GM18907 (cell line): ENCODE results near the gene ADAMTS7.
"Not testable (repeated sequence)": the region's sequence is repeated elsewhere in the genome, so short reads cannot be mapped to it uniquely, and the experiment has no call there.

Source experiments
- ATAC-seq: cut with Tn5 transposase; IDR thresholded peaks from one replicate; pipeline ENCODE4 v1.9.1; 2021; ENCODE audit warnings: mild to moderate bottlenecking, moderate library complexity; ENCODE audit not compliant: unreplicated experiment

ADAMTS7 gene

DNA sequence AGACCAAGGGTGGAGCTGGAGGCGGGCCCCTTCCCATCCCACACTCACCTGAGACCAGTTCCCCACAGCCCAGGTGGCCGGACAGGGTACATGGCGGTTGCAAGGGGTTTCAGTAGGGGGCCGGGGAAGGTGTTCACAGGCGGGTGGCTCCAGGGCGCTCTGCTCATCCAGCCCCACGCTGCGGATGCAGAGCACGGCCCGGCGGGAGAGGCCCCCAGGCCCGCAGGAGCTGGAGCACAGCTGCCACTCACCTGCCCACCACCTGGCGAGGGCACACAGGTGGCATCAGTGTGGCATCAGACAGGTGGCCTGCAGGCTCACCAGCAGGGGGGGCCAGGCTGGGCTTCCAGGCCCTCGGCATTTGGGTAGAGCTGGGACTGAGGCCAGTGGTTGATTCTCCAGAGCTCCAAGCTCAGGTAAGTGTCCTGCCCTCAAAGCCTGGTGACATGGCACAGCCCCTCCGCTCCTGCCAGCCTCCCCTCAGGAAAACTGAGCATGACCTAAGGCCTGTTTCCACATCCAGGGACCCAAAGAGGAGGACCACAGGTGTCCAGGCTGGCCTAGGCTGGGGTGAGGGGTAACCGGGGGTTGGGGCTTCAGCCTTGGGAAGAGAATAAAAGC lies 43.8 kb downstream of the ADAMTS7 start:
- no peak for ATAC-seq

DNA sequence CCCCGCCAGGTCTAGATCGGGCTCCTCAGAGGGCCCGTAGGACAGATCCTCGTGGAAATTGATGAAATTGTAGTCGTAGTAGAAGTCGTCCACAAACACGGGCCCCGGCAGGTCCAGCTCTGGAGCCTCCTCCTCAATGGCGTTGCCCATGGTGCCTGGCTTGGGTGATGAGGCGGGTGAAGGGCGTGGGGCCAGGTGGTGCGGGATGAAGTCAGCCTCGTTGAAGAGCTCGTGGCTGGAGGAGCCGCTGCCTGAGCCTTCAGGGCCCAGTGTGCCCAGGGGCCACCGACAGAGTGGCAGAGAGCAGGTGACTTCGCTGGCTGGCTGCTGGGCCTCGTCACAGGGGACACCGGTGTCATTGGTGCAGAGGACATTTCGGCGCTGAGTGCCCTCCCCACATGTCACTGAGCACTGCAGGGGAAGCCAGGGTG lies 44.6 kb downstream of the ADAMTS7 start:
- ATAC-seq = not testable (repeated sequence)

DNA sequence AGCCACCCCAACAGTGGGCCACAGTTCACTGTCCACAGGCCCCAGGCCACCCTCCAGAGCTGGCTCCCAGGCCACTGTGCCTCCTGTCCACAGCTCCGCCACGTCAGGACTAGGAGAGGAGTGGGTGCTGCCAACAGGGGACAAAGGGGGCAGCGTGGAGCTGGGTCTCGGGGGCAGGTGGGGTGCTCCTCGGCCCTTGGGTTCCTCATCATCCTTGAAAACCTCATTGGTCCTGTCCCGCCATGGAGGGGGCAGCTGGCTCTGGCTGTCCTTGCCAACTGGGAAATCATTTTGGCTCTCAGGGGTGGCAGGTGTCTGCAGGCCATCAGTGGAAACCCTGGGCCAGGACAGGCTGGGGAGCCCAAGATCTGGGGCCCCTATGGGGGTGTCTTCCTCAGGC lies 45.2 kb downstream of the ADAMTS7 start:
- no peak for ATAC-seq

- ATAC-seq = not testable (repeated sequence)
Observed at GRCh38 chr15:78765154-78765860, 46.0 kb downstream of the ADAMTS7 start.

DNA sequence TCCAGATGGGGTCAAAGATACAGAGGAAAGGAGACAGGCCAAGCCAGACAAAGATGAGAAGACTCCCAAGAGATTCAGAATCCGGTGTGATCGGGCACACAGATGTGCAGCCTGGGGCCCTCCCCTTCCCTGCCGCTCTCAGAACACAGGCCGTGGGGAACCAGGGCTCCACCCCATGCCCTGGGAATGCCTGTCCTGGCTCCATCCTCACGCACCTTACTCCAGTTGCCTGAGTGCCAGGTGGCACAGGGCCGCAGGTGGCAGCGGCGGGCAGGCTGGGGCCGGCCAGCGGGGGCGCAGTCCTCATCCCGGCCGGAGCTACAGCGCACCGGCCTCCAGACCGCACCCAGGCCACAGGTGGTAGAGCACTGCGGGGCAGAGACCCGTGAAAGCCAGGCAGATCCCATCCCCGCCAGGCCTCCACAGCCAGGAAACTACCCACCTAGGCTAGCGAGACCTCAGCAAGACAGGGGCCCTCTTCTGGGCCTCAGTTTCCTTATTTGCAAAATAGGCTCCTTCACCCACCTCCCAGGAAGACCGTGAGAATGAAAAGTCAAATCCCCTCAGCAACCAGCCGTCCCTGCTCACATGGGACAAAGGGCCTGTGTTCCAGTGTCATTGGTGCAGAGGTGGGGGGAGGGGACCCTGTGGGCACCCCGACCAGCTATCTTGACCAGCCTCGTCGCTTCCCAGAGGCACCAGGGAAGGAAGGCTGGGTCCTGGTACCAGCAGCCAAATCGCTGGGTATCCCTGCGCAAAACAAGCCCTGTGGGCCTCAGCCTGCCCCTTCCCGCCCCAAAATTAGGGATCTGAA lies 46.7 kb downstream of the ADAMTS7 start:
- ATAC-seq = not testable (repeated sequence)

GRCh38 chr15:78763796-78764241 lies 47.4 kb downstream of the ADAMTS7 start:
- no peak for ATAC-seq

GRCh38 chr15:78762985-78763795 lies 48.1 kb downstream of the ADAMTS7 start:
- ATAC-seq = no peak

DNA sequence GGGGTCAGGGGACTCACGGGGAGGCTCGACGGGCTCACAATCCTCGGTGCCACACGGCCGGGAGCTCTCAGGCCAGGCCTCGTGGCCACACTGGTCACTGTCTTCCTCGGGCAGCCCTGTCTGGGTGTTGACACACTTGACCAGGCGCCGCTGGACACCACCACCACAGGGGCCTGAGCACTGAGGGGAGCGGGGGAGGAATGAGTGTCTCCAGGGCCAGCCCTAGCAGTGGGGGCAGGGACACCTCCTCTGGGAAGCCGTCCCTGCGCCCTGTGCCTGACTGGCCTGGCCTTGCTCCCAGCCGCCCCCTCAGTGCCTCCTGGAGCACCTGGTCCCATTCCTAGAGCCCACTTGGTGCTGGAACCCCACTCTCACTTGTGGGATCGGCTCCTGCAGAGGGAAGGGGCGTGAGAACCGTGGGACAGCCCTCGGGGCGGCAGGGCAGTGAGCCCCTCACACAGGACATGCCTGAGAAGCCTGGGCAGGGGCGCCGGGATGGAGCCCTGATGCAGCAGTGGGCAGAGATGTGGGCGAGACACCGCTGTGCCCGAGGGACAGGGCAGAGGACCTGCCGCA lies 48.8 kb downstream of the ADAMTS7 start:
- ATAC-seq = not testable (repeated sequence)

GRCh38 chr15:78761891-78762385 lies 49.3 kb downstream of the ADAMTS7 start:
- no peak for ATAC-seq

- ATAC-seq = peak; percentile 36
Observed at GRCh38 chr15:78761475-78761874, 49.8 kb downstream of the ADAMTS7 start.

DNA sequence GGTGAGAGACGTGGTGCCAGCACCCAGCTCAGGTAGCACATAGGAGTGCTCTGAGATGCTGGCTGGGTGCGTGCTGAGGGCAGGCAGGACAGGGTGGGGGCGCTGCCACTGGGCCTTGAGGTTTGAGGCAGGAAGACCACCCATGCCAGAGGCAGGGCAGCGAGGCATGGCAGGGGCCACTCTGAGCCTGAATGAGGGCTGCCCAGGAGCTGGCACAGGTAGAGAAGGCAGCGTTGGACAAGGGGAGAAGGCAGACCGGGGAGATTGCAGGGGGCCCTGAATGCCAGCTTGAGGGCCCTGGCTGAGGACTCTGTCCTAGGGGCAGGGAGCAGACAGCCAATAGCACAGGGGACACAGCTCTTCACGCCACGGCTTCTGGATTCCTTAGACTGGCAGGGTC lies 50.2 kb downstream of the ADAMTS7 start:
- no peak for ATAC-seq

- not testable (repeated sequence) for ATAC-seq
Observed at GRCh38 chr15:78760091-78760882, 51.0 kb downstream of the ADAMTS7 start.

DNA sequence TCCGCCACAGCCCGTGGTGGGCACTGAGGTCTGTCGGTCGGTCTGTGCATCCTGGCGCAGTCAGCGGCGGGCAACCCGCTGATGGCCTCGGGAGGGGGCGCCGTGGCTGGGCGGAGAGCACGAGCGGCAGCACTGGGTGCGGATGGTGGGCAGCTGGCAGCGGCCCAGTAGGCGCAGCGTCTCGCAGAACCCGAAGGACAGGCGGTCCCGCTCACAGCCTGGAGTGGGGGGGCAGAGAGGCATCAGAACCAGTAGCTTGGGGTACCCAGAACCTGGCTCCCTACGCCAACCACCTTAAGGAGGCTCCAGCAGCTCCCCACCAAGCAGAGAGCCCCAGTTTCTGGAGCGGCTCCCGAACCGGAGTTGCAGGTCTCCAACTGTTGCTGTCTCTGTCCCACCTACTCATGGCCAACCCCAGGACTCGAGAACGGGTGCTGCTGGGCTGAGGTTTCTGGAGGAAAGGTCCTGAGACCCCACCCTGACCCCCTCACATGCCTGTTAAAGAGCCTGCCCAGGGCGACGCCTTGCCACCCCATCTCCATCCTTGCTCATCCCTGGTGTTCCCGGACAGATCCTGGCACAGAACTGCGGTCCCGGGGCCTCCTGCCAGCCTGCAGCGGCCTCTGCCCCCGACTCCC lies 51.8 kb downstream of the ADAMTS7 start:
- not testable (repeated sequence) for ATAC-seq

GRCh38 chr15:78758486-78759200 lies 52.6 kb downstream of the ADAMTS7 start:
- ATAC-seq = not testable (repeated sequence)

- ATAC-seq = not testable (repeated sequence)
Observed at GRCh38 chr15:78758084-78758483, 53.2 kb downstream of the ADAMTS7 start.

DNA sequence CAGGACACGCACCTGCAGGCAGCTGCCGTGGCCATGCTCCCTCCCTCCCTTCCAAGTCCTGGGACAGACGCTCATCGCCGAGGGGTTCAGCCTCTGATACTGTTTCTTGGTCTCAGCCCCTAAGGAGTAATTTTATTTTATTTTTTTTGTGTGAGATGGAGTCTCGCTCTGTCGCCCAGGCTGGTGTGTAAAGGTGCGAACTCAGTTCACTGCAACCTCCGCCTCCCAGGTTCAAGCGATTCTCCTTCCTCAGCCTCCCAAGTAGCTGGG lies 53.7 kb downstream of the ADAMTS7 start:
- no peak for ATAC-seq

DNA sequence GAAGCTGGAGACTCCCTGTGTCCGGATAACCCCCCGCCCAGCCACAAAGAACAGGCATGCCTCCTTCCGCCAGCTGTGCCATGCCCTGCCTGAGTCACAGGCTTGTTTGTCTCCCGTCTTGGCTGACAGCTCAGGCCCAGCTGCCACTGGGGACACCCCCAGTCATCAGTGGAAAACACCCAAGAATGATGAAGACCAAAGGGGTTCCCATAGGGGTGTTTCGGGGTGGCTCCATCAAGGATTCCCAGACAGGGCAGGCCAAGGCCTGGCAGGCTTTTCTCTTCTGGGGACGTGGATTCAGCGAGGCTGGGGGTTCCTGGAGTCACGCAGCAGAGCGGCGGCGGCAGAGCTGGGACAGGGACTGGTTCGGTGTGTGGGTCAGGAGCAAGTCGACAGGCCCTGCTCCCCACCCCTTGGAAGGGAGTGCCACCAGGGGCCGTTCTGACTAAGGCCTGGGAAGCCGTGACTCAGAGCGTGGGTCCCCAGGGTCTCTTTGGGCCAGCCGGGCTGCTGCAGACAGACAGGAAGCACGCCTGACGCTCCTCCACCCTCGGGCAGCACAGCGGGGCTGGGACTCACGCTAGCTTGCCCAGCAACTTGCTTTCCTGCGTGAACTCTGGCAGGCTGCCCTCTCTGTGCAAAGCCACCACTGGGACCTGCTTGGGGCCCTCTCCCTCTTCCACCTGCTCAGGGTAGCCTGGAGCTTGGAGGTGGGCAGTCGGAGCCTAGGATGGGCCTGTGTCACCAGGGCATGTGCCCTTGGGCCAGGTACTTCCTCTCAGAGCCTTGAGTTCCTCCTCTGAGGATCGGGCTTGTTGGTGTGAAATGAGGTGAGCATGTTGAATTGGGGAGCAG lies 54.3 kb downstream of the ADAMTS7 start:
- ATAC-seq = peak; percentile 67
